GM12878 (cell line): ENCODE measurements around the gene FGL2.
"Not testable (repeated sequence)": the region's sequence is repeated elsewhere in the genome, so short reads cannot be mapped to it uniquely, and the experiment has no call there.

ENCODE experiments used
- JUND ChIP-seq: IDR thresholded peaks from 2 replicates; pipeline ENCODE4 v1.6.1; 2012; ENCODE audit warnings: low read depth, mild to moderate bottlenecking, low read length, improper control_type of control experiment, moderate library complexity
- NR2C2 ChIP-seq: IDR thresholded peaks from 2 replicates; pipeline ENCODE4 v1.6.1; 2011; ENCODE audit warnings: borderline replicate concordance, low read depth; ENCODE audit not compliant: control insufficient read depth, insufficient read length

DNA sequence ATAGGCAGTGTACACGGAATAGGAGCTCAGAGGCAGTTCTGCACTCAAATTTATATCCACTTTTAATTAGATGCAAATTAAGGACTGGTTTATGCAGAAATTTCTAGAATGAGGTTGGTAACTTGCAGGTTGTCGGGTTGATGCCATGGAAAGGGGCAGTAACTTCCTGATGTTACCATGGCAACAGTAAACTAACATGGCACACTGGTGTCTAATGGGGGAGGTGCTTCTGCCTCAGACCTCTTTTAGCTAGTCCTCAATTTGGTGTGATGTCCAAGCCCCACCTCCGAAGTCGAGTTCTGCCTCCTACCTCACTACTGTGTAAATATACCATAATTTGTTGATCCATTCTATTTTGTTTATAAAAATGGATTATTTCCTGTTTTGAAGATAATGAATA is 25.2 kb downstream of the FGL2 start:
- not testable (repeated sequence) for TF ChIP-seq JUND, NR2C2
